Ectodermal cell (in vitro differentiated cells): Measurements from ENCODE around the gene RNF149.
"Not testable (repeated sequence)": the region's sequence is repeated elsewhere in the genome, so short reads cannot be mapped to it uniquely, and the experiment has no call there.

Experiments
- H3K27ac ChIP-seq: 2 replicates; pipeline ENCODE4 v1.7.0; 2013; ENCODE audit warnings: mild to moderate bottlenecking, low read depth, low read length; ENCODE audit not compliant: insufficient read depth, poor library complexity, severe bottlenecking
- H3K27me3 ChIP-seq: 2 replicates; pipeline ENCODE4 v1.7.0; 2013; ENCODE audit warnings: mild to moderate bottlenecking, low read length; ENCODE audit not compliant: insufficient read depth, control insufficient read depth, poor library complexity, severe bottlenecking
- H3K36me3 ChIP-seq: one replicate; pipeline ENCODE4 v1.7.0; 2013; ENCODE audit warnings: low read length; ENCODE audit not compliant: control insufficient read depth, insufficient read depth
- H3K4me1 ChIP-seq: one replicate; pipeline ENCODE4 v1.7.0; 2013; ENCODE audit warnings: low read length; ENCODE audit not compliant: control insufficient read depth, insufficient read depth
- H3K4me3 ChIP-seq: 2 replicates; pipeline ENCODE4 v1.7.0; 2013; ENCODE audit warnings: low read depth, low read length, control low read depth; ENCODE audit not compliant: insufficient read depth
- H3K9me3 ChIP-seq: 2 replicates; pipeline ENCODE4 v1.7.0; 2013; ENCODE audit warnings: mild to moderate bottlenecking, low read length, moderate library complexity; ENCODE audit not compliant: control insufficient read depth
- WGBS, 2 experiments: methylation state at CpG; one replicate each; pipeline ENCODE4 v1.1.7; 2013; ENCODE audit warnings: missing lambda C conversion rate in 2 of 2; 5-methylcytosine and 5-hydroxymethylcytosine counted together

The RNF149 gene

GRCh38 chr2:101248756-101249155, 59.7 kb downstream of the RNF149 start:
- H3K27me3 ChIP-seq, H3K4me1 ChIP-seq, H3K9me3 ChIP-seq, H3K27ac ChIP-seq, H3K36me3 ChIP-seq, H3K4me3 ChIP-seq: not testable (repeated sequence)
- WGBS, 2 experiments, result 90% methylated on average over 4 to 5 of the region's 5 CpGs

GRCh38 chr2:101245468-101245867, 63.0 kb downstream of the RNF149 start:
- H3K9me3 ChIP-seq, H3K27ac ChIP-seq, H3K27me3 ChIP-seq, H3K4me3 ChIP-seq, H3K36me3 ChIP-seq, H3K4me1 ChIP-seq: not testable (repeated sequence)
- 93 to 94% methylated on average over 5 of the region's 5 CpGs for whole genome bisulfite sequencing, 2 experiments

DNA sequence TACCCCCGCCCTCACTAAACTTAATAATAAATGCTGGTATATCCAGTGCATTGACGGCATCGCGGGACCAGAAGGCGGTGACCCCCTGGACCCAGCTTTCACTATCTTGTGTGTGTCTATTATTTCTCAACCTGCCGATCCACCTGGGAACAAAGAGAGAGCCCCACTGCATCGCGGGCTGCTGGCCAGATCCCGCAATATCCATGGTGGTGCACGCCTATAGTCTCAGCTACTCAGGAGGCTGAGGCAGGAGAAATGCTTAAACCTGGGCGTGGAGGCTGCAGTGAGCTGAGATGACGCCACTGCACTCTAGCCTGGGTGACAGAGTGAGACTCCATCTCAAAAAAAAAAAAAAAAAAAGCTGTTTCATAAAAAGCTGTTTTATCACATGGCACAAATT, 63.6 kb downstream of the RNF149 start:
- not testable (repeated sequence) for H3K36me3 ChIP-seq, H3K27me3 ChIP-seq, H3K4me1 ChIP-seq, H3K4me3 ChIP-seq, H3K9me3 ChIP-seq, H3K27ac ChIP-seq
- WGBS, 2 experiments, result 94 to 97% methylated on average over 11 to 12 of the region's 12 CpGs

- 94 to 95% methylated on average over 4 of the region's 4 CpGs for WGBS, 2 experiments
- H3K36me3 ChIP-seq, H3K4me1 ChIP-seq, H3K27me3 ChIP-seq, H3K27ac ChIP-seq, H3K4me3 ChIP-seq, H3K9me3 ChIP-seq: not testable (repeated sequence)
These were observed 64.1 kb downstream of the RNF149 start for GRCh38 chr2:101244373-101244772.

DNA sequence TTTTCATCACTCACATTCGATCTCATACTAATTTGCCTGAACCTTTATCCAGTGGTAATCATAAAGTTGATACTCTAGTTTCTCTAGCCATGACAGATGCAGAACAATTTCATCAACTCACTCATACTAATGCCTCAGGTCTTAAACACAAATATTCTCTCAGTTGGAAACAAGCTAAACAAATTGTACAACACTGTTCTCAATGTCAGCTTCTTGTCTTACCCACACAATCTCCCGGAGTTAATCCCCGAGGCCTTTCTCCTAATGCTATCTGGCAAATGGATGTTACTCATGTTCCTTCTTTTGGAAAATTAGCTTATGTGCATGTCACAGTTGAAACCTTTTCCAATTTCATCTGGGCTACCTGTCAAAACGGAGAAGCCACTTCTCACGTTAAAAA, 67.3 kb downstream of the RNF149 start:
- H3K9me3 ChIP-seq, result no peaks in the 10 kb centered on the region
- WGBS, 2 experiments, result 85 to 90% methylated on average over 5 of the region's 5 CpGs
- H3K27me3 ChIP-seq, result no peaks in the 10 kb centered on the region
- no peaks in the 10 kb centered on the region for H3K36me3 ChIP-seq
- no peak overlapping the region for H3K4me3 ChIP-seq
- H3K27ac ChIP-seq, result no peak overlapping the region
- no peaks in the 10 kb centered on the region for H3K4me1 ChIP-seq

DNA sequence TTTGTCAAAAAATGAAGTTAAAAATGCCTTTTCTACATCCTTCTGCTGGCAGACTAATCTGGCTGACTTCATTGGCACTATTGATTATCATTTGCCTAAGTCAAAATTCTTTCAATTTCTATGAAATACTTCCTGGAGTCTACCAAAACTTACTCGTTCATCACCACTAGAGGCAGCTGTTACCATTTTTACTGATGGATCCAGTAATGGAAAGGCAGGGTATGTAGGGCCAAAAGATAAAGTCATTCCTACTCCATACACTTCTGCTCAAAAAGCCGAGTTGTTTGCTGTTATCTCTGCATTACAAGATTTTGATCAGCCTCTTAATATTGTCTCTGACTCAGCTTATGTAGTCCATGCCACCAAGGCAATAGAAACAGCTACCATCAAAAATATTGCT, 67.8 kb downstream of the RNF149 start:
- H3K9me3 ChIP-seq, H3K4me3 ChIP-seq, H3K4me1 ChIP-seq, H3K27ac ChIP-seq, H3K27me3 ChIP-seq, H3K36me3 ChIP-seq: not testable (repeated sequence)
- WGBS, 2 experiments, result 42 to 46% methylated on average over 2 of the region's 2 CpGs

DNA sequence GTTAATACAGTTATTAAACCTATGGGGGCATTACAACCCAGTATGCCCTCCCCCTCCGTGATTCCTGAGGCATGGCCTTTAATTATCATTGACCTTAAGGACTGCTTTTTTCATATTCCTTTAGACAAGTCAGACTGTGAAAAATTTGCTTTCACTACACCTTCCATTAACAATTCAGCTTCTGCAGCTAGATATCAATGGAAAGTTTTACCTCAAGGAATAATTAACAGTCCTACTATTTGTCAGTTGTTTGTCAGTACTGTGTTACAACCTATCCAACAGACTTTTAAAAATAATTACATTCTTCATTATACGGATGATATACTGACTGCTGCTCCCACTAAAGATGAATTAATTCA, 68.8 kb downstream of the RNF149 start:
- not testable (repeated sequence) for H3K9me3 ChIP-seq, H3K36me3 ChIP-seq, H3K27ac ChIP-seq, H3K4me3 ChIP-seq, H3K4me1 ChIP-seq, H3K27me3 ChIP-seq
- 91 to 92% methylated on average over 2 of the region's 2 CpGs for WGBS, 2 experiments

DNA sequence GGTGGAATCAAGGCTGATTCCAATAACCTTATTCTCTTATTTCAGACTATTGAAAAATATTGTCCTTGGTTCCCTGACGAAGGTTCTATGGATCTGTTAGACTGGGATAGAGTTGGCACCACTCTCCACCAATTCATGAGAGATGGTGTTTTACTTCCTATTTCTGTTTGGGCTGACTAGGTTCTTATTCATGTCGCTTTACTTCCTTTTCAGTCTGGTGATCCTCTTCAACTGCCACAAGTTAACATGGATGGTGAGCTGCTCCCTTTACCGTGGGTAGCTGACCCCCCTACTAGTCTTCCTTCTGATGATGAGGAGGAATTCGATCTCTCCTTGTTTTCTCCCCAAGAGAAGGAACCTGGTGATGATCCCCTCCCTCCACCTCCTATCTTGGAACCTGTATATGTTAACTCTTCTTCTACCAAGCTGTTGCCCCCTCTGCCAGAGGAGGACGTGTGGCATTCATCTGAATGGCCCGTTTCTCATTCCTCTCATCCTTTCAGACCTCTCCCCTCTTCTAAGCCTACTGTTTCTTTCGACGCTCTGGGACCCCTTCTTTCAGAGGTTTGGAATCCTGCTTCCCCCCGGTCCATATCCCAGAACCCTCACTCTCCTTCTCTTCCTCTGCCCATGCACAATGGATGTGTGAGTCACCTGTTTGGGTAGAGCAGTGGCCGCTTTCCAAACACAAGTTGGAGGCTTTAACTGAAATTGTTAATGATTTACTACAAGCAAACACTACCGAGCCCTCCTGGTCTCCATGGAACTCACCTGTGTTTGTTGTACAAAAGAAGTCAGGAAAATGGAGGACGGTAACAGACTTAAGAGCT, 69.4 kb downstream of the RNF149 start:
- no peaks in the 10 kb centered on the region for H3K36me3 ChIP-seq
- no peaks in the 10 kb centered on the region for H3K27me3 ChIP-seq
- H3K27ac ChIP-seq, result no peak overlapping the region
- H3K4me1 ChIP-seq, result no peaks in the 10 kb centered on the region
- no peak overlapping the region for H3K4me3 ChIP-seq
- WGBS, 2 experiments, result 89 to 92% methylated on average over 9 to 12 of the region's 12 CpGs
- H3K9me3 ChIP-seq, result no peaks in the 10 kb centered on the region

DNA sequence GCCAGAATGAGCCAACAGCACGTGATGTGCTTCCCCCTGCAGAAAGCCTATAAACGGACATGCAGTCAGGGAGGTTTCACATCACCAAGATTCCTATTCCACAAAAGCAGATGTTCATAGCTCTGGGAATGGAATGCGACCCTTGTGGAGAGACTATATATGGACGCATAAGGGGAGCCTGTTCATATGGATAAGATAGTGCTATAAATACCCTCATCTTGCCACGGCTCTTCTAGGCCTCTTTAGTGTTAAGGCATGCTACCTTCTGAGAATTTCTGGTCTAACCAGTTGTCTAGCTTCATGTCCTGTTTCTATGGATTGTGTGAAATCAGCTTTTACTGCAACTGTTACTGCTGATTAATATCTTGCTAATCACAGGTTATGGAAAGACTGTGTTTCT, 70.6 kb downstream of the RNF149 start:
- H3K4me1 ChIP-seq, H3K27ac ChIP-seq, H3K4me3 ChIP-seq, H3K36me3 ChIP-seq, H3K27me3 ChIP-seq, H3K9me3 ChIP-seq: not testable (repeated sequence)
- 95 to 96% methylated on average over 4 to 5 of the region's 5 CpGs for WGBS, 2 experiments

- not testable (repeated sequence) for H3K27ac ChIP-seq, H3K4me1 ChIP-seq, H3K4me3 ChIP-seq, H3K9me3 ChIP-seq, H3K36me3 ChIP-seq, H3K27me3 ChIP-seq
- WGBS, 2 experiments, result 77 to 79% methylated on average over 1 of the region's 1 CpG
These were observed 72.5 kb downstream of the RNF149 start for GRCh38 chr2:101235956-101236355.
